Measurements from ENCODE around the gene LDLRAD4.

Gene LDLRAD4

DNA sequence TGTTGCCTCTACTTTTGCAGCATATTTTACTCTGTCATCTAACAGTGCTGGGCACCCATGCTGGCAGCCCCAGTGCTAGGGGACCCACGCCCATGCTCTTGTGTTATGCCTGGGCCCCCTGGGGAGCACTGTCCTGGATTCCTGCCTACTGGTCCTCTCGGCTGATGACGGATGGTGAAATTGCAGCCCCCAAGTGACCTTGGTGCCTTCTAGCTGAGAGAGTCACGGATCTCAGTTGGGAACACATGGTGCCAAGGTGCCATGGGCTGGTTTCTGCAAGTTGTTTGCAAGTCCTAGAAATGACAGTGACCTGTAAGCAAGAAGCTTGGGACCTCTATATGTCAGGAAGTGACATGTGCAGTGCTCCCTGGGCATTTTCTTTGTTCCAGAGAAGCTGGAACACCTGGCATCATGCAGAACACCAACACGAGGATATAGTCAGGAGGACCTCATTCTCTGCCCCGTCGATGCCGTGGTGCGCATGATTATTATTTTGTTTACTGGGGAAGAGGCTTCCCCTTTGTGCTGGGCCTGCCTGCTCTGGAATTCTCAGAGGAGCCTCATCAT is 187.6 kb downstream of the LDLRAD4 start (continued):
- no peak for TF ChIP-seq PPARA (CRISPR knock-in tag; IDR thresholded peaks at IDR 0.05; ENCODE audit: borderline replicate concordance)
- no peak for TF ChIP-seq ISL1 (CRISPR knock-in tag; IDR thresholded peaks at IDR 0.05)
- no peak for TF ChIP-seq ZC3H10 (CRISPR knock-in tag; IDR thresholded peaks at IDR 0.05)
- TF ChIP-seq, protein P1, sequence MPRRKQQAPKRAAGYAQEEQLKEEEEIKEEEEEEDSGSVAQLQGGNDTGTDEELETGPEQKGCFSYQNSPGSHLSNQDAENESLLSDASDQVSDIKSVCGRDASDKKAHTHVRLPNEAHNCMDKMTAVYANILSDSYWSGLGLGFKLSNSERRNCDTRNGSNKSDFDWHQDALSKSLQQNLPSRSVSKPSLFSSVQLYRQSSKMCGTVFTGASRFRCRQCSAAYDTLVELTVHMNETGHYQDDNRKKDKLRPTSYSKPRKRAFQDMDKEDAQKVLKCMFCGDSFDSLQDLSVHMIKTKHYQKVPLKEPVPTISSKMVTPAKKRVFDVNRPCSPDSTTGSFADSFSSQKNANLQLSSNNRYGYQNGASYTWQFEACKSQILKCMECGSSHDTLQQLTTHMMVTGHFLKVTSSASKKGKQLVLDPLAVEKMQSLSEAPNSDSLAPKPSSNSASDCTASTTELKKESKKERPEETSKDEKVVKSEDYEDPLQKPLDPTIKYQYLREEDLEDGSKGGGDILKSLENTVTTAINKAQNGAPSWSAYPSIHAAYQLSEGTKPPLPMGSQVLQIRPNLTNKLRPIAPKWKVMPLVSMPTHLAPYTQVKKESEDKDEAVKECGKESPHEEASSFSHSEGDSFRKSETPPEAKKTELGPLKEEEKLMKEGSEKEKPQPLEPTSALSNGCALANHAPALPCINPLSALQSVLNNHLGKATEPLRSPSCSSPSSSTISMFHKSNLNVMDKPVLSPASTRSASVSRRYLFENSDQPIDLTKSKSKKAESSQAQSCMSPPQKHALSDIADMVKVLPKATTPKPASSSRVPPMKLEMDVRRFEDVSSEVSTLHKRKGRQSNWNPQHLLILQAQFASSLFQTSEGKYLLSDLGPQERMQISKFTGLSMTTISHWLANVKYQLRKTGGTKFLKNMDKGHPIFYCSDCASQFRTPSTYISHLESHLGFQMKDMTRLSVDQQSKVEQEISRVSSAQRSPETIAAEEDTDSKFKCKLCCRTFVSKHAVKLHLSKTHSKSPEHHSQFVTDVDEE (CRISPR knock-in tag; IDR thresholded peaks at IDR 0.05), result no peak
- no peak for TF ChIP-seq ZNF565 (CRISPR knock-in tag; conservative IDR thresholded peaks at IDR 0.05; ENCODE audit: low read depth)

DNA sequence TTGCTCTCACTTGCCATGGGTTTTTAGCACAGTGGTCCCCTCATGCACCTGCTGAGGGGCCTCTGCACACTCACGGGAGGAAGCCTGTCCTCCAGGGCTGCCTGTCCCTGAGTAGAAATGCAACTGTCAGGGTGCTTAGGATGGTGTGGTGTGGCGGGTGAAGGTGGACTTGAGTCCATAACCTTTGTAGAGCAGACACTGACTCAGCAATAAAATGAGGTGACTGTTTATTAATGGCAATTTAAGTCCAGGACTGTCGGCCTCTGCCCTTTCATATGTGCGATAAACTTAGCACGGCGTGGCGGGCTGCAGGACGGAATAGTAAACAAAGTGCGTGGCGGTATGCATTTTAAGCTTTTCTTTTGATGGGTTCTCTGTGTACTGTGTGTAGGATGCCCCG is 188.2 kb downstream of the LDLRAD4 start:
- TF ChIP-seq, protein P2, sequence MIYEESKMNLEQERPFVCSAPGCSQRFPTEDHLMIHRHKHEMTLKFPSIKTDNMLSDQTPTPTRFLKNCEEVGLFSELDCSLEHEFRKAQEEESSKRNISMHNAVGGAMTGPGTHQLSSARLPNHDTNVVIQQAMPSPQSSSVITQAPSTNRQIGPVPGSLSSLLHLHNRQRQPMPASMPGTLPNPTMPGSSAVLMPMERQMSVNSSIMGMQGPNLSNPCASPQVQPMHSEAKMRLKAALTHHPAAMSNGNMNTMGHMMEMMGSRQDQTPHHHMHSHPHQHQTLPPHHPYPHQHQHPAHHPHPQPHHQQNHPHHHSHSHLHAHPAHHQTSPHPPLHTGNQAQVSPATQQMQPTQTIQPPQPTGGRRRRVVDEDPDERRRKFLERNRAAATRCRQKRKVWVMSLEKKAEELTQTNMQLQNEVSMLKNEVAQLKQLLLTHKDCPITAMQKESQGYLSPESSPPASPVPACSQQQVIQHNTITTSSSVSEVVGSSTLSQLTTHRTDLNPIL (CRISPR knock-in tag; IDR thresholded peaks at IDR 0.05; ENCODE audit: low read depth), result no peak
- TF ChIP-seq ZNF565 (CRISPR knock-in tag; conservative IDR thresholded peaks at IDR 0.05; ENCODE audit: low read depth) (no peak), RARB (CRISPR knock-in tag; IDR thresholded peaks at IDR 0.05) (no peak), ISL1 (CRISPR knock-in tag; IDR thresholded peaks at IDR 0.05) (no peak), ARNTL (CRISPR knock-in tag; IDR thresholded peaks at IDR 0.05; ENCODE audit: borderline replicate concordance, low read depth) (no peak), CSDC2 (CRISPR knock-in tag; IDR thresholded peaks at IDR 0.05) (no peak), ESRRG (CRISPR knock-in tag; IDR thresholded peaks at IDR 0.05) (no peak)
- TF ChIP-seq, protein P3, sequence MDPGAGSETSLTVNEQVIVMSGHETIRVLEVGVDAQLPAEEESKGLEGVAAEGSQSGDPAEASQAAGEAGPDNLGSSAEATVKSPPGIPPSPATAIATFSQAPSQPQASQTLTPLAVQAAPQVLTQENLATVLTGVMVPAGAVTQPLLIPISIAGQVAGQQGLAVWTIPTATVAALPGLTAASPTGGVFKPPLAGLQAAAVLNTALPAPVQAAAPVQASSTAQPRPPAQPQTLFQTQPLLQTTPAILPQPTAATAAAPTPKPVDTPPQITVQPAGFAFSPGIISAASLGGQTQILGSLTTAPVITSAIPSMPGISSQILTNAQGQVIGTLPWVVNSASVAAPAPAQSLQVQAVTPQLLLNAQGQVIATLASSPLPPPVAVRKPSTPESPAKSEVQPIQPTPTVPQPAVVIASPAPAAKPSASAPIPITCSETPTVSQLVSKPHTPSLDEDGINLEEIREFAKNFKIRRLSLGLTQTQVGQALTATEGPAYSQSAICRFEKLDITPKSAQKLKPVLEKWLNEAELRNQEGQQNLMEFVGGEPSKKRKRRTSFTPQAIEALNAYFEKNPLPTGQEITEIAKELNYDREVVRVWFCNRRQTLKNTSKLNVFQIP (CRISPR knock-in tag; IDR thresholded peaks at IDR 0.05; ENCODE audit: borderline replicate concordance, low read depth), result no peak
- TF ChIP-seq, protein P4, sequence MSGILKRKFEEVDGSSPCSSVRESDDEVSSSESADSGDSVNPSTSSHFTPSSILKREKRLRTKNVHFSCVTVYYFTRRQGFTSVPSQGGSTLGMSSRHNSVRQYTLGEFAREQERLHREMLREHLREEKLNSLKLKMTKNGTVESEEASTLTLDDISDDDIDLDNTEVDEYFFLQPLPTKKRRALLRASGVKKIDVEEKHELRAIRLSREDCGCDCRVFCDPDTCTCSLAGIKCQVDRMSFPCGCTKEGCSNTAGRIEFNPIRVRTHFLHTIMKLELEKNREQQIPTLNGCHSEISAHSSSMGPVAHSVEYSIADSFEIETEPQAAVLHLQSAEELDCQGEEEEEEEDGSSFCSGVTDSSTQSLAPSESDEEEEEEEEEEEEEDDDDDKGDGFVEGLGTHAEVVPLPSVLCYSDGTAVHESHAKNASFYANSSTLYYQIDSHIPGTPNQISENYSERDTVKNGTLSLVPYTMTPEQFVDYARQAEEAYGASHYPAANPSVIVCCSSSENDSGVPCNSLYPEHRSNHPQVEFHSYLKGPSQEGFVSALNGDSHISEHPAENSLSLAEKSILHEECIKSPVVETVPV (CRISPR knock-in tag; IDR thresholded peaks at IDR 0.05), result no peak
- ATAC-seq, result no peak

DNA sequence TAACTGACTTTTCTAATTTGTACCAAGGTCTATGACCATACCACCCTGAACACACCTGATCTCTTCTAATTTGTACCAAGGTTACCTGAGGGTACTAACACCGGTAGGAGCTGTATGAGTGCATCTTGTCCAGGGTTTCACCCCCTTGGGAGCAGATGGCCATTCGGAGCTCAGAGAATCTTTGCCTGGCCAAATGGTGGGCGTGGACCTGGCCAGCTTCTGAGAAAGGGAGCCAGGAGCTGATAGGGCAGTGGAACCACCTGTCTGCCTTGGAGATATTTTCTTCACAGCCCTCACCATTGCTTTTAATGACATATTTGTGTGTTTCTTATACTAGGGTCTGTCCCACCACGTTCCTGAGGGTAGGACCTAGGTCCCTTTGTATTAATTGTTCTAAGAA is 188.9 kb downstream of the LDLRAD4 start:
- no peak for ATAC-seq
- TF ChIP-seq ZC3H10 (CRISPR knock-in tag; IDR thresholded peaks at IDR 0.05) (no peak), ISL1 (CRISPR knock-in tag; IDR thresholded peaks at IDR 0.05) (no peak), ZNF565 (CRISPR knock-in tag; conservative IDR thresholded peaks at IDR 0.05; ENCODE audit: low read depth) (no peak), SNAI2 (CRISPR knock-in tag; IDR thresholded peaks at IDR 0.05) (no peak), ZNF8 (CRISPR knock-in tag; IDR thresholded peaks at IDR 0.05) (no peak), ARNTL (CRISPR knock-in tag; IDR thresholded peaks at IDR 0.05; ENCODE audit: borderline replicate concordance, low read depth) (no peak), TCF4 (CRISPR knock-in tag; IDR thresholded peaks at IDR 0.05; ENCODE audit: borderline replicate concordance) (no peak), ZNF70 (CRISPR knock-in tag; IDR thresholded peaks at IDR 0.05) (no peak)
- TF ChIP-seq, protein P5, sequence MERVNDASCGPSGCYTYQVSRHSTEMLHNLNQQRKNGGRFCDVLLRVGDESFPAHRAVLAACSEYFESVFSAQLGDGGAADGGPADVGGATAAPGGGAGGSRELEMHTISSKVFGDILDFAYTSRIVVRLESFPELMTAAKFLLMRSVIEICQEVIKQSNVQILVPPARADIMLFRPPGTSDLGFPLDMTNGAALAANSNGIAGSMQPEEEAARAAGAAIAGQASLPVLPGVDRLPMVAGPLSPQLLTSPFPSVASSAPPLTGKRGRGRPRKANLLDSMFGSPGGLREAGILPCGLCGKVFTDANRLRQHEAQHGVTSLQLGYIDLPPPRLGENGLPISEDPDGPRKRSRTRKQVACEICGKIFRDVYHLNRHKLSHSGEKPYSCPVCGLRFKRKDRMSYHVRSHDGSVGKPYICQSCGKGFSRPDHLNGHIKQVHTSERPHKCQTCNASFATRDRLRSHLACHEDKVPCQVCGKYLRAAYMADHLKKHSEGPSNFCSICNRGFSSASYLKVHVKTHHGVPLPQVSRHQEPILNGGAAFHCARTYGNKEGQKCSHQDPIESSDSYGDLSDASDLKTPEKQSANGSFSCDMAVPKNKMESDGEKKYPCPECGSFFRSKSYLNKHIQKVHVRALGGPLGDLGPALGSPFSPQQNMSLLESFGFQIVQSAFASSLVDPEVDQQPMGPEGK (CRISPR knock-in tag; IDR thresholded peaks at IDR 0.05; ENCODE audit: borderline replicate concordance), result no peak
- TF ChIP-seq, protein P3 (CRISPR knock-in tag; IDR thresholded peaks at IDR 0.05; ENCODE audit: borderline replicate concordance, low read depth), result no peak
- TF ChIP-seq, protein P1 (CRISPR knock-in tag; IDR thresholded peaks at IDR 0.05), result no peak

All from SK-N-SH treated with all-trans-retinoic acid at 6 μM for 48 hours (cell line).